K562 (cell line): ENCODE measurements around the gene ZC3H18. TPM values are rescaled to one million over a fixed set of nuclear protein-coding genes. Genes with fewer than 3 reads are reported as not detected.

Experiments used
- ATAC-seq: fragments of 200-7000 bp; cut with Tn5 transposase; 3 replicates; pipeline ENCODE4 v1.9.1; 2020; ENCODE audit warnings: moderate library complexity
- BruUV-seq: library from RNA; stranded (reverse); fragments of 400-500 nt; replicated peaks from 2 replicates; lab custom pipeline; 2021; lab: Mats Ljungman, UMichigan
- CTCF ChIA-PET: fragments of 300-600 bp; formaldehyde crosslinking; extraction: SDS; loops from one replicate; lab custom pipeline; 2021; ENCODE audit warnings: low intra/inter-chr PET ratio; lab: Yijun Ruan, JAX
- POLR2A ChIA-PET: fragments of 300-600, 350-650 bp; sonication (Branson Sonifier 250); formaldehyde crosslinking; extraction: SDS; loops from one replicate; lab custom pipeline; 2021; ENCODE audit warnings: antibody characterized with exemption, inconsistent platforms; lab: Yijun Ruan, JAX
- DNase-seq, 4 experiments: peaks; one replicate each; pipeline versions ENCODE4 v3.0.0 to v3.0.0-alpha.2; 2011 to 2018; ENCODE audit warnings: low spot score in 3 of 4, mixed read lengths in 3 of 4; ENCODE audit errors: extremely low read depth in 1 of 4
- FAIRE-seq: peaks from 2 replicates; lab custom pipeline; 2011; peaks lifted over from hg19 to GRCh38; lab: Jason Lieb, UNC
- H2AFZ ChIP-seq: 2 replicates; pipeline ENCODE4 v1.6.0; 2011; ENCODE audit warnings: low read depth, low read length, control low read depth, inconsistent platforms
- H3K27ac ChIP-seq: fragments of 200-600 bp; 3 replicates; pipeline ENCODE4 v1.8.0; 2011; ENCODE audit warnings: low read depth, mild to moderate bottlenecking, control low read depth, inconsistent platforms, low read length, moderate library complexity, mixed read lengths; ENCODE audit errors: extremely low read depth
- H3K27me3 ChIP-seq, 2 experiments: fragments of 300-600 bp in 1 of 2; 2 replicates in 1 of 2; 3 replicates in 1 of 2; pipeline versions ENCODE4 v1.6.0 to v1.8.0; 2011; ENCODE audit warnings: inconsistent platforms in 2 of 2, low read length in 2 of 2, mild to moderate bottlenecking in 1 of 2, mixed read lengths in 1 of 2, moderate library complexity in 1 of 2; ENCODE audit not compliant: control insufficient read depth in 2 of 2, insufficient read depth in 2 of 2
- H3K36me3 ChIP-seq: fragments of 300-600 bp; 3 replicates; pipeline ENCODE4 v1.8.0; 2011; ENCODE audit warnings: mild to moderate bottlenecking, low read length, inconsistent platforms; ENCODE audit not compliant: control insufficient read depth, insufficient read depth
- H3K4me1 ChIP-seq, 2 experiments: fragments of 200-600 bp in 1 of 2; replicated peaks in 1 of 2; 2 replicates in 1 of 2; 3 replicates in 1 of 2; pipeline versions ENCODE4 v1.5.1 to v1.8.0; 2011; ENCODE audit warnings: inconsistent platforms in 2 of 2, low read length in 2 of 2, mild to moderate bottlenecking in 1 of 2, mixed read lengths in 1 of 2, moderate library complexity in 1 of 2; ENCODE audit not compliant: control insufficient read depth in 2 of 2, insufficient read depth in 2 of 2
- H3K4me2 ChIP-seq: 2 replicates; pipeline ENCODE4 v1.6.1; 2011; ENCODE audit warnings: low read length, control low read depth, inconsistent platforms, mixed read lengths; ENCODE audit not compliant: insufficient read depth
- H3K4me3 ChIP-seq: fragments of 200-600 bp; sonication (generic), shearing (Covaris generic); 2 replicates; pipeline ENCODE4 v1.5.1; 2016; ENCODE audit warnings: control low read depth, inconsistent platforms
- H3K79me2 ChIP-seq: fragments of 200-600 bp; 3 replicates; pipeline ENCODE4 v1.8.0; 2011; ENCODE audit warnings: low read length, inconsistent platforms; ENCODE audit not compliant: control insufficient read depth, insufficient read depth
- H3K9ac ChIP-seq, 2 experiments: 2 replicates each; pipeline versions ENCODE4 v1.6.0 to v1.6.1; 2011; ENCODE audit warnings: low read depth in 2 of 2, low read length in 2 of 2, control low read depth in 1 of 2, inconsistent platforms in 1 of 2, mild to moderate bottlenecking in 1 of 2, mixed read lengths in 1 of 2; ENCODE audit not compliant: insufficient read depth in 1 of 2
- H3K9me1 ChIP-seq: one replicate; pipeline ENCODE4 v1.6.0; 2011; ENCODE audit warnings: inconsistent platforms, mild to moderate bottlenecking, low read length, moderate library complexity; ENCODE audit not compliant: control insufficient read depth, insufficient read depth
- H3K9me3 ChIP-seq: replicated peaks from 2 replicates; pipeline ENCODE4 v1.5.1; 2011; ENCODE audit warnings: low read depth, low read length, inconsistent platforms; ENCODE audit not compliant: control insufficient read depth, insufficient read depth
- H4K20me1 ChIP-seq: replicated peaks from 2 replicates; pipeline ENCODE4 v1.6.1; 2011; ENCODE audit warnings: low read length, inconsistent platforms, mixed read lengths; ENCODE audit not compliant: control insufficient read depth, insufficient read depth
- CCNT2 ChIP-seq: IDR thresholded peaks from 2 replicates; pipeline ENCODE4 v1.6.1; 2011; ENCODE audit warnings: borderline replicate concordance, low read depth, mild to moderate bottlenecking, moderate library complexity, mixed read lengths, low read length; ENCODE audit not compliant: insufficient read length; ENCODE audit errors: extremely low read depth
- CSDE1 ChIP-seq, 2 experiments: fragments of 450-650 bp; IDR thresholded peaks; 2 replicates each; pipeline ENCODE4 v1.6.1; 2016; ENCODE audit warnings: mild to moderate bottlenecking in 1 of 2
- FOXK1 ChIP-seq: sonication (generic); formaldehyde crosslinking; IDR thresholded peaks from 2 replicates; pipeline ENCODE4 v1.8.0; 2022; ENCODE audit warnings: missing genetic modification reagents, mild to moderate bottlenecking, borderline replicate concordance
- LARP7 ChIP-seq: fragments of 450-650 bp; IDR thresholded peaks from 2 replicates; pipeline ENCODE4 v1.6.1; 2016
- NFIC ChIP-seq: fragments of 450-650 bp; IDR thresholded peaks from 2 replicates; pipeline ENCODE4 v1.6.1; 2017; ENCODE audit warnings: mild to moderate bottlenecking, inconsistent platforms
- PURB ChIP-seq: sonication (generic); formaldehyde crosslinking; IDR thresholded peaks from 2 replicates; pipeline ENCODE4 v1.9.0; 2021; ENCODE audit warnings: low read depth, mild to moderate bottlenecking, missing genetic modification reagents
- SPI1 ChIP-seq: IDR thresholded peaks from 2 replicates; pipeline ENCODE4 v1.6.1; 2011; ENCODE audit warnings: low read depth, low read length, control low read depth, borderline replicate concordance
- THRAP3 ChIP-seq: fragments of 450-650 bp; IDR thresholded peaks from 2 replicates; pipeline ENCODE4 v1.6.1; 2016; ENCODE audit warnings: mild to moderate bottlenecking, inconsistent platforms, borderline replicate concordance
- WHSC1 ChIP-seq: IDR thresholded peaks from one replicate; pipeline ENCODE4 v1.6.1; 2012; ENCODE audit warnings: low read length, control low read depth, inconsistent platforms
- ZC3H8 ChIP-seq: fragments of 450-650 bp; IDR thresholded peaks from 2 replicates; pipeline ENCODE4 v1.6.1; 2017
- ZNF134 ChIP-seq: fragments of 250-450 bp; sonication (Bioruptor Pico); conservative IDR thresholded peaks from 2 replicates; pipeline ENCODE4 v1.4.0; 2020
- ZNF76 ChIP-seq: fragments of 250-450 bp; sonication (Bioruptor Pico); IDR thresholded peaks from 2 replicates; pipeline ENCODE4 v1.4.0; 2020; ENCODE audit warnings: mild to moderate bottlenecking, moderate library complexity, borderline replicate concordance
- WGBS: fragments of 100-300 bp; shearing (Covaris generic); methylation state at CpG from one replicate; pipeline ENCODE4 v1.1.6; 2016; ENCODE audit warnings: low coverage, mixed read lengths; ENCODE audit not compliant: insufficient coverage; ENCODE audit errors: missing lambda C conversion rate; 5-methylcytosine and 5-hydroxymethylcytosine counted together
- in situ Hi-C: fragments of 300-500 bp; cut with MboI; formaldehyde crosslinking; loops from 4 replicates; pipeline ENCODE4 v1.15.0; 2018; ENCODE audit warnings: inconsistent platforms, mixed read lengths
- intact Hi-C: fragments of 100-400 bp; cut with micrococcal nuclease; formaldehyde crosslinking; loops from 2 replicates; pipeline ENCODE4 v1.14.2; 2022
- polyA plus RNA-seq, 8 experiments: library from polyadenylated mRNA; depleted of rRNA in 4 of 8; stranded (reverse) in 5 of 8; unstranded in 3 of 8; fragments of >200 nt; fragmentation: Nextera tagmentation in 2 of 8; fragmentation: Illumina TruSeq in 1 of 8; extraction: Ambion mirVana in 2 of 8; extraction: Trizol in 1 of 8; gene quantifications; 2 replicates each; pipeline versions ENCODE4 v1.2.1 to v1.2.3, GENCODE V29; 2011 to 2014; ENCODE audit warnings: inconsistent platforms in 1 of 8, missing spikeins in 1 of 8
- total RNA-seq, 7 experiments: library from RNA; depleted of rRNA in 6 of 7; stranded (reverse); fragments of >200 nt in 6 of 7; fragmentation: Illumina TruSeq in 2 of 7; extraction: Trizol in 2 of 7; gene quantifications; 2 replicates each; pipeline versions ENCODE4 v1.2.1 to v1.2.3, GENCODE V29; 2011 to 2021; ENCODE audit warnings: low replicate concordance in 1 of 7
- TF ChIP-seq, protein P1 (sequence below): fragments of 250-450 bp; sonication (Bioruptor Pico); IDR thresholded peaks from 2 replicates; pipeline ENCODE4 v1.8.0; 2022; ENCODE audit warnings: inconsistent platforms, mild to moderate bottlenecking, moderate library complexity, borderline replicate concordance
- TF ChIP-seq, protein P2 (sequence below): sonication (generic); formaldehyde crosslinking; IDR thresholded peaks from 2 replicates; pipeline ENCODE4 v1.8.0; 2023; ENCODE audit warnings: mild to moderate bottlenecking, missing genetic modification reagents
- TF ChIP-seq, protein P3 (sequence below): fragments of 450-650 bp; formaldehyde crosslinking; IDR thresholded peaks from 2 replicates; pipeline ENCODE4 v1.4.0; 2020; ENCODE audit warnings: mild to moderate bottlenecking, moderate library complexity

Gene ZC3H18
- total and polyA plus RNA-seq, 9 of the 15 experiments (the other 6 are each of a cell fraction or from before 2014, with no cell fraction given) = 1.7 to 88.7 (median 26.9) TPM

DNA sequence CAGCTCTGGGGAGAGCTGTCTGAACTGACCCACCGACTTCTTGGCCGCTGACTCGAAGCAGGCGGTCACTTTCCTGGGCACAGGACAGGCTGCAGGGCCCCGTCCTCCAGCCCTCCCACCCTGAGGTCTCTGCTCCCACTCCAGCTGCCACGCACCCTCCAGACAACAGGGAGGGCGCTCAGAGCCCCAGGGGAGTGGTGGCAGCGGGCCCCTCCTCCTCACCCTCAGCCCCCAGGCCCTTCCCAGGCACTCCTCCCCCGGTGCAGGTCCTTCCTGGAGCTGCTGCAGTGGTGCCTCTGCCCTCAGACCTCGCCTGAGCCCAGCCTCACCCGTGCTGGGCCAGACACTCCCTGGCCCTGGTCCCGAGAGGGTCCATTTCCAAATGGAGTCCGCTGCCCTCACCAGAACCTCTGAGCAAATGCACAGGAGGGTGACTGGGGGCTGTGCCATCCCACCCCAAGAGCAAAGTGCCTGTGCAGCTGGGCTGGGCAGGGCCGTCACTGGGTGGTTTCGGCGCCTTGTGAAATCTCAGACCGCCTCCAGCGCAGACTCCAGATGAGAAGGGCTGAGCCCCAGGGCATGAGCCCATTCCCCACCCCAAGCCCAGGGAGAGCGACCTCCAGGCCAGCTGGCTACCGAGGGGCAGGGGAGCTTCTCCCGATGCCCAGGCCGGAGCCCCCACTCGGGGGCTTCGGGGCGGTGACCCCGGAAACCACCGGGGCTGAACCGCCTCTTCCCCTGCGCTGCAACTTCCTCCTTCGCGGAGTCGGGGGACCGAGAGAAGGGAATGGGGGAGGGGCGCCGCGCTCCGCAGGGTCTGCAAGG is 79.9 kb downstream of the ZC3H18 start:
- DNase-seq (peak; percentile 55 to 73 (median 68)), FAIRE-seq (no peak), ATAC-seq (peak; percentile 44)
- TSS peak; percentile 72 for BruUV-seq
- Histone ChIP-seq H2AFZ (peak overlapping the region; percentile 0), H3K36me3 (peaks cover 61% of the 10 kb centered on the region; the same call in 2 of the 3 replicates), H3K9me1 (no peaks in the 10 kb centered on the region), H3K4me2 (peak overlapping the region; percentile 92), H3K27ac (peak overlapping the region; percentile 95), H4K20me1 (peaks cover 3% of the 10 kb centered on the region; the same call in 1 of the 2 replicates), H3K9me3 (no peaks in the 10 kb centered on the region), H3K4me3 (peak overlapping the region; percentile 84), H3K9ac (peak overlapping the region; percentile 73 to 97), H3K79me2 (peaks cover 33% of the 10 kb centered on the region), H3K27me3 (no peaks in the 10 kb centered on the region), H3K4me1 (peaks cover 11 to 92% of the 10 kb centered on the region in 2 experiments; a peak in 4 of 5 replicates)
- POLR2A ChIA-PET = interaction anchor here (0.5 to 2.7 kb wide), 4 partner anchors 11 to 670 kb away, joined by 3 to 13 read pairs (median 5); no protein-coding TSS in a partner anchor
- intact Hi-C loops = no loop called here
- in situ Hi-C loops = no loop called here
- CTCF ChIA-PET = no interaction called here
- 13% methylated on average over 30 of the region's 37 CpGs for WGBS
- TF ChIP-seq ZC3H8 (no peak), CSDE1 (IDR thresholded peaks at IDR 0.05) (no peak), SPI1 (peak; percentile 64), NFIC (0 out of 2 replicates have a peak, but pooled peaks have one; percentile 7), WHSC1 (no peak), THRAP3 (no peak), ZNF76 (CRISPR knock-in tag) (no peak), PURB (CRISPR knock-in tag) (0 out of 2 replicates have a peak, but pooled peaks have one; percentile 11), CCNT2 (no peak), FOXK1 (CRISPR knock-in tag) (no peak), ZNF134 (CRISPR knock-in tag) (no peak), LARP7 (no peak)
- TF ChIP-seq, protein P1, sequence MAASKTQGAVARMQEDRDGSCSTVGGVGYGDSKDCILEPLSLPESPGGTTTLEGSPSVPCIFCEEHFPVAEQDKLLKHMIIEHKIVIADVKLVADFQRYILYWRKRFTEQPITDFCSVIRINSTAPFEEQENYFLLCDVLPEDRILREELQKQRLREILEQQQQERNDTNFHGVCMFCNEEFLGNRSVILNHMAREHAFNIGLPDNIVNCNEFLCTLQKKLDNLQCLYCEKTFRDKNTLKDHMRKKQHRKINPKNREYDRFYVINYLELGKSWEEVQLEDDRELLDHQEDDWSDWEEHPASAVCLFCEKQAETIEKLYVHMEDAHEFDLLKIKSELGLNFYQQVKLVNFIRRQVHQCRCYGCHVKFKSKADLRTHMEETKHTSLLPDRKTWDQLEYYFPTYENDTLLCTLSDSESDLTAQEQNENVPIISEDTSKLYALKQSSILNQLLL (CRISPR knock-in tag) = no peak
- TF ChIP-seq, protein P2, sequence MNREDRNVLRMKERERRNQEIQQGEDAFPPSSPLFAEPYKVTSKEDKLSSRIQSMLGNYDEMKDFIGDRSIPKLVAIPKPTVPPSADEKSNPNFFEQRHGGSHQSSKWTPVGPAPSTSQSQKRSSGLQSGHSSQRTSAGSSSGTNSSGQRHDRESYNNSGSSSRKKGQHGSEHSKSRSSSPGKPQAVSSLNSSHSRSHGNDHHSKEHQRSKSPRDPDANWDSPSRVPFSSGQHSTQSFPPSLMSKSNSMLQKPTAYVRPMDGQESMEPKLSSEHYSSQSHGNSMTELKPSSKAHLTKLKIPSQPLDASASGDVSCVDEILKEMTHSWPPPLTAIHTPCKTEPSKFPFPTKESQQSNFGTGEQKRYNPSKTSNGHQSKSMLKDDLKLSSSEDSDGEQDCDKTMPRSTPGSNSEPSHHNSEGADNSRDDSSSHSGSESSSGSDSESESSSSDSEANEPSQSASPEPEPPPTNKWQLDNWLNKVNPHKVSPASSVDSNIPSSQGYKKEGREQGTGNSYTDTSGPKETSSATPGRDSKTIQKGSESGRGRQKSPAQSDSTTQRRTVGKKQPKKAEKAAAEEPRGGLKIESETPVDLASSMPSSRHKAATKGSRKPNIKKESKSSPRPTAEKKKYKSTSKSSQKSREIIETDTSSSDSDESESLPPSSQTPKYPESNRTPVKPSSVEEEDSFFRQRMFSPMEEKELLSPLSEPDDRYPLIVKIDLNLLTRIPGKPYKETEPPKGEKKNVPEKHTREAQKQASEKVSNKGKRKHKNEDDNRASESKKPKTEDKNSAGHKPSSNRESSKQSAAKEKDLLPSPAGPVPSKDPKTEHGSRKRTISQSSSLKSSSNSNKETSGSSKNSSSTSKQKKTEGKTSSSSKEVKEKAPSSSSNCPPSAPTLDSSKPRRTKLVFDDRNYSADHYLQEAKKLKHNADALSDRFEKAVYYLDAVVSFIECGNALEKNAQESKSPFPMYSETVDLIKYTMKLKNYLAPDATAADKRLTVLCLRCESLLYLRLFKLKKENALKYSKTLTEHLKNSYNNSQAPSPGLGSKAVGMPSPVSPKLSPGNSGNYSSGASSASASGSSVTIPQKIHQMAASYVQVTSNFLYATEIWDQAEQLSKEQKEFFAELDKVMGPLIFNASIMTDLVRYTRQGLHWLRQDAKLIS = peak; percentile 18; the same call in 1 of the 2 replicates
- TF ChIP-seq, protein P3, sequence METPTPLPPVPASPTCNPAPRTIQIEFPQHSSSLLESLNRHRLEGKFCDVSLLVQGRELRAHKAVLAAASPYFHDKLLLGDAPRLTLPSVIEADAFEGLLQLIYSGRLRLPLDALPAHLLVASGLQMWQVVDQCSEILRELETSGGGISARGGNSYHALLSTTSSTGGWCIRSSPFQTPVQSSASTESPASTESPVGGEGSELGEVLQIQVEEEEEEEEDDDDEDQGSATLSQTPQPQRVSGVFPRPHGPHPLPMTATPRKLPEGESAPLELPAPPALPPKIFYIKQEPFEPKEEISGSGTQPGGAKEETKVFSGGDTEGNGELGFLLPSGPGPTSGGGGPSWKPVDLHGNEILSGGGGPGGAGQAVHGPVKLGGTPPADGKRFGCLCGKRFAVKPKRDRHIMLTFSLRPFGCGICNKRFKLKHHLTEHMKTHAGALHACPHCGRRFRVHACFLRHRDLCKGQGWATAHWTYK (CRISPR knock-in tag) = peak; percentile 54; the same call in 1 of the 2 replicates
